H1 (cell line): Measurements from ENCODE around the gene PLPPR2. TPM values are rescaled to one million over a fixed set of nuclear protein-coding genes. Genes with fewer than 3 reads are reported as not detected.

Experiments used
- RAD21 ChIP-seq, 2 experiments: IDR thresholded peaks in 1 of 2; conservative IDR thresholded peaks in 1 of 2; 2 replicates each; pipeline ENCODE4 v1.6.1; 2011; ENCODE audit warnings: low read depth in 2 of 2, low read length in 2 of 2, improper control_type of control experiment in 1 of 2, inconsistent platforms in 1 of 2, mild to moderate bottlenecking in 1 of 2, moderate library complexity in 1 of 2
- RBBP5 ChIP-seq: IDR thresholded peaks from 2 replicates; pipeline ENCODE4 v1.7.1; 2012; ENCODE audit warnings: low read depth, mild to moderate bottlenecking, inconsistent platforms, low read length, moderate library complexity, borderline replicate concordance
- SP2 ChIP-seq: IDR thresholded peaks from 2 replicates; pipeline ENCODE4 v1.6.1; 2012; ENCODE audit warnings: mild to moderate bottlenecking, low read length, inconsistent platforms
- YY1 ChIP-seq: IDR thresholded peaks from 2 replicates; pipeline ENCODE4 v1.6.1; 2011; ENCODE audit warnings: low read depth, mild to moderate bottlenecking, low read length
- polyA plus RNA-seq, 7 experiments: library from polyadenylated mRNA; depleted of rRNA in 3 of 7; stranded (reverse) in 5 of 7; unstranded in 2 of 7; fragments of >200 nt in 5 of 7; fragments of 200-250 nt in 2 of 7; gene quantifications; 1 replicate in 5 of 7; 2 replicates in 1 of 7; 4 replicates in 1 of 7; pipeline versions ENCODE4 v1.2.1 to v1.2.3, GENCODE V29; 2011 to 2013; ENCODE audit warnings: missing spikeins in 2 of 7, mixed read lengths in 2 of 7
- total RNA-seq: library from RNA; stranded (reverse); fragmentation: NEBNext Ultra II Directional; extraction: Animal tissue kit (Norgen Biotek cat#: 25700); gene quantifications from 2 replicates; pipeline ENCODE4 v1.2.1, GENCODE V29; 2021

The PLPPR2 gene
- total and polyA plus RNA-seq, 2 of the 8 experiments (the other 6 are each of a cell fraction or from before 2014, with no cell fraction given): 7.2 to 11.7 TPM

DNA sequence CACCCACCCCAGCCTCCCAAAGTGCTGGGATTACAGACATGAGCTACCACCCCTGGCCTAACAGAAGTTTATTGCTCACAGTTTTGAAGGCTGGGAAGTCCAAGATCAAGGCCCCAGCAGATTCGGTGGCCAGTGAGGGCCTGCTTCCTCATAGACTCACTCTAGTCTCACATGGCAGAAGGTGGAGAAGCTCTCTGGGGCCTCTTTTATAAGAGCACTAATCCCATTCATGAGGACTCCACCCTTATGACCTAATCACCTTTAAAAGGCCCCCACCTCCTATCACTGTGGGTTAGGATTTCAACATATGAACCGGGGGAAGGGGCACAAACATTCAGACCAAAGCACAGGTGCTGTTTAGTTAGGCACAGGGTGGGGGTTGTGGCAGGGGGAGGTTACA lies 12.3 kb downstream of the PLPPR2 start (continued):
- TF ChIP-seq YY1 (no peak), SP2 (no peak), RAD21 (IDR thresholded peaks at IDR 0.05 in 1 of 2, conservative IDR thresholded peaks at IDR 0.05 in 1 of 2; ENCODE audit: low read depth in 2 of 2, low read length in 2 of 2) (no peak), RBBP5 (no peak)
- TF ChIP-seq, all 59 proteins: peak for 0
